HepG2 (cell line): ENCODE measurements around the gene VRK1. TPM values are rescaled to one million over a fixed set of nuclear protein-coding genes. Genes with fewer than 3 reads are reported as not detected.

Experiments
- ATF3 ChIP-seq: sonication (generic); formaldehyde crosslinking; IDR thresholded peaks from 2 replicates; pipeline ENCODE4 v1.4.0; 2020; ENCODE audit warnings: missing genetic modification reagents
- CBX1 ChIP-seq: IDR thresholded peaks from one replicate; pipeline ENCODE4 v1.6.1; 2016; ENCODE audit warnings: antibody characterized with exemption, low read depth
- CHD4 ChIP-seq: fragments of 200-600 bp; sonication (generic); IDR thresholded peaks from 2 replicates; pipeline ENCODE4 v1.7.0; 2017; ENCODE audit warnings: mild to moderate bottlenecking, low read length, borderline replicate concordance
- FOXO1 ChIP-seq: sonication (generic); formaldehyde crosslinking; IDR thresholded peaks from 2 replicates; pipeline ENCODE4 v1.4.0; 2020; ENCODE audit warnings: missing genetic modification reagents
- FOXP4 ChIP-seq: sonication (generic); formaldehyde crosslinking; IDR thresholded peaks from 2 replicates; pipeline ENCODE4 v1.4.0; 2020; ENCODE audit warnings: missing genetic modification reagents
- MYPOP ChIP-seq: sonication (generic); formaldehyde crosslinking; IDR thresholded peaks from 2 replicates; pipeline ENCODE4 v1.8.1; 2023; ENCODE audit warnings: mild to moderate bottlenecking, moderate library complexity, missing genetic modification reagents
- NFIC ChIP-seq: IDR thresholded peaks from 2 replicates; pipeline ENCODE4 v1.6.1; 2012; ENCODE audit warnings: mild to moderate bottlenecking, low read length, inconsistent platforms
- NR2F6 ChIP-seq, 2 experiments: IDR thresholded peaks; 2 replicates each; pipeline ENCODE4 v1.6.1; 2016; ENCODE audit warnings: antibody characterized with exemption in 1 of 2, mild to moderate bottlenecking in 1 of 2
- RARA ChIP-seq: IDR thresholded peaks from 2 replicates; pipeline ENCODE4 v1.6.1; 2016; ENCODE audit warnings: missing genetic modification reagents, missing compliant biosample characterization
- RARG ChIP-seq: sonication (generic); formaldehyde crosslinking; IDR thresholded peaks from 2 replicates; pipeline ENCODE4 v1.4.0; 2020; ENCODE audit warnings: low read depth, mild to moderate bottlenecking, missing genetic modification reagents
- RXRB ChIP-seq: IDR thresholded peaks from 2 replicates; pipeline ENCODE4 v1.6.1; 2016; ENCODE audit warnings: borderline replicate concordance, missing genetic modification reagents, missing compliant biosample characterization
- SATB2 ChIP-seq: sonication (generic); formaldehyde crosslinking; IDR thresholded peaks from 2 replicates; pipeline ENCODE4 v1.5.0; 2020; ENCODE audit warnings: missing genetic modification reagents
- THAP8 ChIP-seq: sonication (generic); formaldehyde crosslinking; IDR thresholded peaks from 2 replicates; pipeline ENCODE4 v1.5.1; 2020; ENCODE audit warnings: missing genetic modification reagents, mild to moderate bottlenecking, borderline replicate concordance
- XBP1 ChIP-seq: sonication (generic); formaldehyde crosslinking; IDR thresholded peaks from 2 replicates; pipeline ENCODE4 v1.5.0; 2020; ENCODE audit warnings: missing genetic modification reagents
- ZBTB25 ChIP-seq: IDR thresholded peaks from 2 replicates; pipeline ENCODE4 v1.6.1; 2018; ENCODE audit warnings: missing genetic modification reagents
- ZNF263 ChIP-seq: sonication (generic); formaldehyde crosslinking; IDR thresholded peaks from 2 replicates; pipeline ENCODE4 v1.4.0; 2020; ENCODE audit warnings: missing genetic modification reagents
- ZNF546 ChIP-seq: sonication (generic); formaldehyde crosslinking; conservative IDR thresholded peaks from 2 replicates; pipeline ENCODE4 v1.8.1; 2023; ENCODE audit warnings: mild to moderate bottlenecking, missing genetic modification reagents
- ZNF878 ChIP-seq: sonication (generic); formaldehyde crosslinking; IDR thresholded peaks from 2 replicates; pipeline ENCODE4 v1.8.1; 2023; ENCODE audit warnings: mild to moderate bottlenecking, missing genetic modification reagents, moderate library complexity
- polyA plus RNA-seq, 8 experiments: library from polyadenylated mRNA; depleted of rRNA in 3 of 8; stranded (reverse) in 7 of 8; unstranded in 1 of 8; fragments of >200 nt; fragmentation: Illumina TruSeq in 4 of 8; extraction: Trizol in 4 of 8; gene quantifications; 2 replicates each; pipeline versions ENCODE4 v1.2.1 to v1.2.3, GENCODE V29; 2011 to 2016; ENCODE audit warnings: low read depth in 4 of 8, missing spikeins in 1 of 8, mixed read lengths in 1 of 8; ENCODE audit not compliant: insufficient read depth in 1 of 8
- total RNA-seq, 5 experiments: library from RNA; depleted of rRNA; stranded (reverse); fragments of >200 nt; fragmentation: Illumina TruSeq; extraction: Trizol; gene quantifications; 2 replicates each; pipeline ENCODE4 v1.2.3, GENCODE V29; 2016; ENCODE audit warnings: low read depth in 1 of 5
- TF ChIP-seq, protein P1 (sequence below): sonication (generic); formaldehyde crosslinking; IDR thresholded peaks from 2 replicates; pipeline ENCODE4 v1.8.1; 2022; ENCODE audit warnings: mild to moderate bottlenecking, missing genetic modification reagents
- TF ChIP-seq, protein P2 (sequence below): sonication (generic); formaldehyde crosslinking; conservative IDR thresholded peaks from 2 replicates; pipeline ENCODE4 v1.5.0; 2020; ENCODE audit warnings: missing genetic modification reagents
- TF ChIP-seq, protein P3 (sequence below): sonication (generic); formaldehyde crosslinking; IDR thresholded peaks from 2 replicates; pipeline ENCODE4 v1.5.1; 2020; ENCODE audit warnings: missing genetic modification reagents, mild to moderate bottlenecking, borderline replicate concordance

VRK1 gene
- total and polyA plus RNA-seq, 2 of the 13 experiments (the other 11 are each of a cell fraction or from before 2014, with no cell fraction given), result 7.9 to 51.3 TPM

DNA sequence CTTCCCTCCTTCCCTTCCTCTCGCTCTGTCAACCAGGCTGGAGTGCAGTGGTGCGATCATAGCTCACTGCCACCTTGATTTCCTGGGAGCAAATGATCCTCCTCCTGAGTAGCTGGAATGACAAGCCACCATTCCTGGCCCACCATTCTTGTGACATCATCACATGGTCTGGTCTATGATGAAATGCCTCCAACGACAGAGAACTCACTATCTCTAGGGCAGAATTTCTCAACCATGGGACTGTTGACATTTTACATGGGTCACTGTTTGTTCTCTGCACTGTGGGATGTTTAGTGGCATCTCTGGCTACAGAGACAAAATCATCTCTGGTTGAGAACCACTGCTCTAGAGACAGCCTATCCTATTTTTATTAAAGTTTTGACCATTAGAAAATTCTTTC is 9.7 kb downstream of the VRK1 start (continued):
- TF ChIP-seq ZNF263 (CRISPR knock-in tag) (no peak), ZNF546 (CRISPR knock-in tag) (no peak), RARG (no peak), NR2F6 (IDR thresholded peaks at IDR 0.05) (no peak), NR2F6 (CRISPR knock-in tag; IDR thresholded peaks at IDR 0.05) (peak; percentile 63; the same call in 1 of the 2 replicates), ATF3 (CRISPR knock-in tag) (peak; percentile 80), THAP8 (CRISPR knock-in tag) (no peak), MYPOP (CRISPR knock-in tag) (no peak), NFIC (no peak), FOXO1 (CRISPR knock-in tag) (peak; percentile 62), FOXP4 (CRISPR knock-in tag) (0 out of 2 replicates have a peak, but pooled peaks have one; percentile 23), ZNF878 (CRISPR knock-in tag) (no peak), RXRB (peak; percentile 48; the same call in 1 of the 2 replicates), SATB2 (CRISPR knock-in tag) (no peak), XBP1 (CRISPR knock-in tag) (no peak), RARA (CRISPR knock-in tag) (0 out of 2 replicates have a peak, but pooled peaks have one; percentile 30), CBX1 (no peak), ZBTB25 (CRISPR knock-in tag) (no peak; the same call in 1 of the 2 replicates), CHD4 (no peak)
- TF ChIP-seq, protein P1, sequence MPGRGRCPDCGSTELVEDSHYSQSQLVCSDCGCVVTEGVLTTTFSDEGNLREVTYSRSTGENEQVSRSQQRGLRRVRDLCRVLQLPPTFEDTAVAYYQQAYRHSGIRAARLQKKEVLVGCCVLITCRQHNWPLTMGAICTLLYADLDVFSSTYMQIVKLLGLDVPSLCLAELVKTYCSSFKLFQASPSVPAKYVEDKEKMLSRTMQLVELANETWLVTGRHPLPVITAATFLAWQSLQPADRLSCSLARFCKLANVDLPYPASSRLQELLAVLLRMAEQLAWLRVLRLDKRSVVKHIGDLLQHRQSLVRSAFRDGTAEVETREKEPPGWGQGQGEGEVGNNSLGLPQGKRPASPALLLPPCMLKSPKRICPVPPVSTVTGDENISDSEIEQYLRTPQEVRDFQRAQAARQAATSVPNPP, result no peak
- TF ChIP-seq, protein P2, sequence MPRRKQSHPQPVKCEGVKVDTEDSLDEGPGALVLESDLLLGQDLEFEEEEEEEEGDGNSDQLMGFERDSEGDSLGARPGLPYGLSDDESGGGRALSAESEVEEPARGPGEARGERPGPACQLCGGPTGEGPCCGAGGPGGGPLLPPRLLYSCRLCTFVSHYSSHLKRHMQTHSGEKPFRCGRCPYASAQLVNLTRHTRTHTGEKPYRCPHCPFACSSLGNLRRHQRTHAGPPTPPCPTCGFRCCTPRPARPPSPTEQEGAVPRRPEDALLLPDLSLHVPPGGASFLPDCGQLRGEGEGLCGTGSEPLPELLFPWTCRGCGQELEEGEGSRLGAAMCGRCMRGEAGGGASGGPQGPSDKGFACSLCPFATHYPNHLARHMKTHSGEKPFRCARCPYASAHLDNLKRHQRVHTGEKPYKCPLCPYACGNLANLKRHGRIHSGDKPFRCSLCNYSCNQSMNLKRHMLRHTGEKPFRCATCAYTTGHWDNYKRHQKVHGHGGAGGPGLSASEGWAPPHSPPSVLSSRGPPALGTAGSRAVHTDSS, result no peak
- TF ChIP-seq, protein P3, sequence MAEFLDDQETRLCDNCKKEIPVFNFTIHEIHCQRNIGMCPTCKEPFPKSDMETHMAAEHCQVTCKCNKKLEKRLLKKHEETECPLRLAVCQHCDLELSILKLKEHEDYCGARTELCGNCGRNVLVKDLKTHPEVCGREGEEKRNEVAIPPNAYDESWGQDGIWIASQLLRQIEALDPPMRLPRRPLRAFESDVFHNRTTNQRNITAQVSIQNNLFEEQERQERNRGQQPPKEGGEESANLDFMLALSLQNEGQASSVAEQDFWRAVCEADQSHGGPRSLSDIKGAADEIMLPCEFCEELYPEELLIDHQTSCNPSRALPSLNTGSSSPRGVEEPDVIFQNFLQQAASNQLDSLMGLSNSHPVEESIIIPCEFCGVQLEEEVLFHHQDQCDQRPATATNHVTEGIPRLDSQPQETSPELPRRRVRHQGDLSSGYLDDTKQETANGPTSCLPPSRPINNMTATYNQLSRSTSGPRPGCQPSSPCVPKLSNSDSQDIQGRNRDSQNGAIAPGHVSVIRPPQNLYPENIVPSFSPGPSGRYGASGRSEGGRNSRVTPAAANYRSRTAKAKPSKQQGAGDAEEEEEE (CRISPR knock-in tag), result no peak
